SH-SY5Y (cell line): Measurements from ENCODE around the gene FBXL17.

Experiments used
- GATA2 ChIP-seq: IDR thresholded peaks from 2 replicates; pipeline ENCODE4 v1.6.1; 2011; ENCODE audit warnings: mild to moderate bottlenecking, low read depth, low read length
- GATA3 ChIP-seq: IDR thresholded peaks from 2 replicates; pipeline ENCODE4 v1.6.1; 2011; ENCODE audit warnings: low read depth, mild to moderate bottlenecking, low read length, moderate library complexity

- TF ChIP-seq GATA3 (no peak), GATA2 (no peak)
These were observed 431.1 kb downstream of the FBXL17 start for GRCh38 chr5:107950776-107951175.
